K562 (cell line): Measurements from ENCODE around the gene GCGR.

ENCODE experiments used
- EZH2 ChIP-seq: IDR thresholded peaks from 2 replicates; pipeline ENCODE4 v1.6.1; 2012; ENCODE audit warnings: low read depth, mild to moderate bottlenecking, inconsistent platforms, low read length, borderline replicate concordance
- JUN ChIP-seq, 2 experiments: sonication (generic) in 1 of 2; formaldehyde crosslinking in 1 of 2; IDR thresholded peaks; 2 replicates each; pipeline versions ENCODE4 v1.6.1 to v1.8.0; 2012 to 2022; ENCODE audit warnings: borderline replicate concordance in 2 of 2, mild to moderate bottlenecking in 2 of 2, improper control_type of control experiment in 1 of 2, low read depth in 1 of 2, low read length in 1 of 2, missing genetic modification reagents in 1 of 2
- JUND ChIP-seq, 2 experiments: IDR thresholded peaks; 2 replicates in 1 of 2; 3 replicates in 1 of 2; pipeline ENCODE4 v1.6.1; 2011; ENCODE audit warnings: borderline replicate concordance in 2 of 2, low read depth in 2 of 2, low read length in 2 of 2, improper control_type of control experiment in 1 of 2, missing biosample characterization in 1 of 2, missing genetic modification characterization in 1 of 2, missing genetic modification reagents in 1 of 2
- SNRNP70 ChIP-seq: fragments of 200-400 bp; formaldehyde crosslinking; optimal IDR thresholded peaks from 2 replicates; pipeline ENCODE3; 2017; ENCODE audit warnings: low read depth, low read length
- ZC3H4 ChIP-seq: sonication (generic); formaldehyde crosslinking; IDR thresholded peaks from 2 replicates; pipeline ENCODE4 v1.9.0; 2021; ENCODE audit warnings: missing genetic modification reagents, borderline replicate concordance
- ZNF146 ChIP-seq: IDR thresholded peaks from one replicate; pipeline ENCODE4 v1.6.1; 2018; ENCODE audit warnings: missing compliant biosample characterization; ENCODE audit not compliant: unreplicated experiment
- TF ChIP-seq, protein P1 (sequence below): sonication (generic); formaldehyde crosslinking; IDR thresholded peaks from 2 replicates; pipeline ENCODE4 v1.5.0; 2020; ENCODE audit warnings: missing genetic modification reagents
- TF ChIP-seq, protein P2 (sequence below): sonication (generic); formaldehyde crosslinking; IDR thresholded peaks from 2 replicates; pipeline ENCODE4 v1.9.0; 2022; ENCODE audit warnings: mild to moderate bottlenecking, missing genetic modification reagents

DNA sequence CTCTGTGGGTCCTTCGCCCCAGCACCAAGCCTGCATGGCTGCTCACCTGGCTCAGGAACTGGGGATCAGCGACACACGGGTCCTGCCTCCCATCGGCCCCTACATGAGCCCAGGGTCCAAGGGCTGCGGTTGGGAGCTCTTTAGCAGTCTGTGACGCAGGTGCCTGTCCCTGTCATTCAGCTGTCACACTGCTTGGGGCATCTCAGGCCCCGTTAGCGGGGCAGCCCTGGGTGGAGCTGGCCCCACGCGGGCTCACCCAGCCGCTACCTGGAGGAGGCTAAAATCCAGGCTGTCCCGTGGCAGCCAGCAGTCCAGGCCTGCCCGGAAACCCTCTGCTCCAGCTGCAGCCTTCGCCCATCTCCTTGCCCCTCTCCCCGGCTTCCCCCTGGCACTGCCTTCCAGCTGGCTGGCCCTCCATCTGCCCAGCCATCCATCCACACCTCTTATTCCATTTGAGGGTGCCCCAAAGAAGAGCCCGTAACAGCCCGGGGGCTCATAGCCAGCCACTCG is 3.3 kb downstream of the GCGR start:
- TF ChIP-seq ZNF146 (CRISPR knock-in tag) (no peak), SNRNP70 (no peak), JUN (IDR thresholded peaks at IDR 0.05; ENCODE audit: borderline replicate concordance, low read depth, low read length) (no peak), JUN (CRISPR knock-in tag; IDR thresholded peaks at IDR 0.05; ENCODE audit: borderline replicate concordance) (no peak), JUND (IDR thresholded peaks at IDR 0.05; ENCODE audit: borderline replicate concordance, low read depth, low read length) (no peak), JUND (tag; IDR thresholded peaks at IDR 0.05; ENCODE audit: borderline replicate concordance, low read depth, low read length) (no peak), ZC3H4 (CRISPR knock-in tag) (no peak), EZH2 (no peak)
- TF ChIP-seq, protein P1, sequence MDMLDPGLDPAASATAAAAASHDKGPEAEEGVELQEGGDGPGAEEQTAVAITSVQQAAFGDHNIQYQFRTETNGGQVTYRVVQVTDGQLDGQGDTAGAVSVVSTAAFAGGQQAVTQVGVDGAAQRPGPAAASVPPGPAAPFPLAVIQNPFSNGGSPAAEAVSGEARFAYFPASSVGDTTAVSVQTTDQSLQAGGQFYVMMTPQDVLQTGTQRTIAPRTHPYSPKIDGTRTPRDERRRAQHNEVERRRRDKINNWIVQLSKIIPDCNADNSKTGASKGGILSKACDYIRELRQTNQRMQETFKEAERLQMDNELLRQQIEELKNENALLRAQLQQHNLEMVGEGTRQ (CRISPR knock-in tag): no peak
- TF ChIP-seq, protein P2, sequence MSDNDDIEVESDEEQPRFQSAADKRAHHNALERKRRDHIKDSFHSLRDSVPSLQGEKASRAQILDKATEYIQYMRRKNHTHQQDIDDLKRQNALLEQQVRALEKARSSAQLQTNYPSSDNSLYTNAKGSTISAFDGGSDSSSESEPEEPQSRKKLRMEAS: no peak
